NCI-H526 (cell line): ENCODE measurements around the gene DNAH17.

Experiments
- DNase-seq, 2 experiments: peaks; one replicate each; lab custom pipeline; 2025; lab: John Stamatoyannopoulos, UW

Gene DNAH17

DNA sequence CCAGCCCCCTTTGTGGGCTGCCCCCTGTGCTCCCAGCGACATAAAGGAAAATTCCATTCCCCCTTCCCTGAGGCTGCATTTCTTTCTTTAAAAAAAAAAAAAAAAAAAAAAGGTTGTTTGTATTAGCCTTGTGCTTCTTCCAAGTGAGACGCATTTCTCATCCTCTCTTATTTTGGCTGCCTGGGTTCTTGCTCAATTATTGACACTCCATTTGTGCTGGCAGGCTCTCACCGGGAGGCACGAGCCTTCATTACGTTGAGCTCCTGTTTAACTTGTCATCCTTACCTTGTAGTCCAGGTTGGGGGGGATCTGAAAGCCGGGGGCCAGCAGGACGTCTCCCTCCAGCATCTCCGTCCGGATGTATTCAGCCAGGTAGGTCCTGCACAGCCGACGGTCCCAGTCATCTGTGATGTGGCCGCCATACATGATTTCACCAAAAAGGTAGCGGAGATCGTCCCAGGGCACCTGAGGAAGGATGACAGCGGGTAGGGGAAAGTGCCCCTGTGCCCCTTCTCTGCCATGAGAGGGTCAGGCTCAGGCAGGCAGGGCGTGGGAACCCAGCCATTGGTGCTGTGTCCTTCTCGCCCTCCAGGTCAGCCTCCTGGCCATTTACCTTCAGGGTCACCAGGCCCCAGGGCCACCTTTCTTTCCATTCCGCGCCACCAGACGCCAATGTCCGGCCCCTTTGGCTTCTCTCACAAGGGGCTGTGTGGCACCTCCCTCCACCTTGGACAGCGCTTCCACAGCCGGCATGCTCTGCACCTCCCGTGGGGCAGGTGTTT is 148.2 kb downstream of the DNAH17 start:
- DNase-seq = no peak

DNA sequence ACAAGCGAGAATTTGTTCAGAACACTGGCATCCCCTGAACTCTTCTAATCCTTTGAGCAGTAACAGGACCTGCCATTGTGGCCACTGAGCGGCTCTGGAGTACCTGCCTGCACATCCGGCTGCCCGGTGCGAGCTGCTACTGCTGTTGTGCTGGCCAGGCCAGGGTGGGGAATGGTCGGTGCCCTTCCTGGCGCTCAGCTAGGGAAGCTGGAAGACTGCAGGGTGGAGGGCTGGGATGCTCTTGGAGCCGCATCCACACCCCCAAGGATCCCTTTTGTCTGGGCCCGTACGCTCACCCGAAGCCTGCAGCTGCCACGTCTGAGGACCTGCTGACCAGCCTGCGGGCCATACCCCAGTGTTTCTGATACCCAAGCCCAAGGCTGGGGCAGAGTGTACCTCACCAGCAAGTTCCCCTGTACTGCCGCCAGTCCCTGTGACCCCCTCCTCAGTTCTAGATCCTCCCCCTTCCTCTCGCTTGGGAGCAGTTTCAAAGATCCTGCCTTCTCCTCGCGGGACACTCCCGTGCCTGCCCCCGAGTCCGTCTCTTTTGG is 149.1 kb downstream of the DNAH17 start:
- DNase-seq = no peak

DNA sequence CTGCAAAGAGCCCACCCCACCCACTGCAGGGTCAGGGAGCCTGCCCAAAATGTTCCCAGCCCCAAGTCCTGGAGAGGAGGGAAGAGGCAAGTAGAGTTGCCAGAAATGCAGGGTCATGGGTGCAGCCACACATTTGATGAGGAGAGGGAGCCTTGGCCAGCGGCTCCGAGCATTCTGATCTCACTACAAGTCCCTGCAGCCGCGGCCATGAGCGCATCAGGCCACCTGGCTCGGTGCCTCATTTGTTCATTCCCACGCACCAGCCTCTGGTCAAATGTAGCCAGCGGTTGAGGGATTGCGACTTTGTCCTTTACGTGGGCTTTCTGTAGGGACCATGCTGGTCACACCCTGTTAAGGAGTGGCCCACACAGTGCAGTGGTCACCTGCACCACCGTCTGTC is 150.1 kb downstream of the DNAH17 start:
- DNase-seq = no peak

DNA sequence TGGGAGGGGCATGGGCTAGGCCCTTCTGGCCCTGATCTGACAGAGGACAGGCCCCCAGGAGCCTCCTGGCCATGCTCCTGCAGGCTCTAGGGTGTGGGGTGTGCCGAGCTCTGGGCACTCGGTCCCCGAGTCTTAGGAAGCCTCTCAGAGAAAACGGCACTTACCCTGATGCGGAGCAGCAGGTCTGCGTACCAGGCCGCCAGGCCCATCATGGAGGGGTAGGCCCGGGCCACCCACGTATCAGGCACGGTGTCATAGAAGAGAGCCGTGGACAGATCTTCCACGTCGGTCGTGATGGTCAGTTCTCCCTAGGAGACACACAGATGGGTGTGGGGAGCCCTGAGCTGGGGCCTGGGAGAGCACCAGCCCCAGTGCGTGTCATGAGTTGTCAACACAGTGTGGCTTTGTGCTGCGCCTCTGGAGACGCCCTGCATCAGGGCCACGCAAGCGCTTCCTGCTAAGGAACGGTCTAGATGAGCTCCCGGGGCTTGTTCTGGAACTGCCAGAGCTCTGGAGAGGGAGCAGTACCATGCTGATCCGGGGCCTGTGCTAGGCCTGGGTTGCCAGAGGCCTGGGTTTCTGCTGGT is 150.8 kb downstream of the DNAH17 start:
- no peak for DNase-seq

DNA sequence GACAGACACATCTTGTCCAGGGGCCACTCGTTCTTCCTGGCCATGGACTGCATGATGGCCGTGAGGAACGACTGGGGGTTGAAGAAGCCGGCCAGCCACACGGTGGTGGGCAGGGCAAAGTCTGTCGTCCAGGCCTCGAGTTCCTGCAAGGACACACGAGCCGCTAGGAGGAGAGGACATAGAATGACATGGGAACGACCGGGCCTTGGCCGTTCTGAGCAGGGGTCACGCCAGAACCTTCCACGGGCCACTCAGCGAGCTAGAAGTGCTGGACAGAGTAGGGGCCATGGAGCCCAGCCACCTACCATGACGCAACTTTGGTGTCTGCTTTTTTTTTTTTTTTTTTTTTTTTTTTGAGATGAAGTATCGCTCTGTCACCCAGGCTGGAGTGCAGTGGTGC is 151.8 kb downstream of the DNAH17 start:
- no peak for DNase-seq

DNA sequence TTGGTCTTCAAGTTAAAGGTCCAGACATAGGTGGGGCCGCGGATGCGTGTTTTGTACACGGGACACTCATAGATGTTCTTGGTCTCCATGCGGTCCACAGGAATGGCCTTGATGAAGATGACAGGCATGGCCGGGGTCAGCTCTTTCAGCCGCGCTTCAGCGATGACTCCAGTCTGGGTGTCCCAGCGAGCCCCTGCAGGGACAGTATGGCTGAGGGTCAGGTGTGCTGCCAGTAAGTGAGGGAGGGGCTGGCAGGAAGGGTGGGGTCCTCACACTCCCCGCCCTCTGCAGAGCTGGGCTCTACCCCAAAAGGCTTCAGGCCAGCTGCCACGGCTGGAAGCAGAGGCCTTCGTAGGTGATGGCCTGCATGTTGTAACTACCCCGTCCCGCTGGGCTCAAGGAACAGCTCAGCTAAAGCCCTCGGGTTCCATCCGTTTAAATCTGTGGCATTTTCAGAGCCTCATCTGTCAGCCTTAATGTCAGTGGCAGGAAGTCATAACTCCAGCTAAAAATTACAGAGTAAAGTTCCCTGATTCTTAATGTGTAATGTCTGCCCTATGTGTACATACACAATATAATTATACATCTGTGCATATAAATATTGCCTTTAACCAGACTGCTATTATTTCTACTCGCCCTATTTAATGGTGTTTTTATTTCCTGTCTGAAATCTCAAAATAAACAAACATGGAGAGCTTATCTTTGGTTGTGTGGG is 153.1 kb downstream of the DNAH17 start:
- DNase-seq = no peak

DNA sequence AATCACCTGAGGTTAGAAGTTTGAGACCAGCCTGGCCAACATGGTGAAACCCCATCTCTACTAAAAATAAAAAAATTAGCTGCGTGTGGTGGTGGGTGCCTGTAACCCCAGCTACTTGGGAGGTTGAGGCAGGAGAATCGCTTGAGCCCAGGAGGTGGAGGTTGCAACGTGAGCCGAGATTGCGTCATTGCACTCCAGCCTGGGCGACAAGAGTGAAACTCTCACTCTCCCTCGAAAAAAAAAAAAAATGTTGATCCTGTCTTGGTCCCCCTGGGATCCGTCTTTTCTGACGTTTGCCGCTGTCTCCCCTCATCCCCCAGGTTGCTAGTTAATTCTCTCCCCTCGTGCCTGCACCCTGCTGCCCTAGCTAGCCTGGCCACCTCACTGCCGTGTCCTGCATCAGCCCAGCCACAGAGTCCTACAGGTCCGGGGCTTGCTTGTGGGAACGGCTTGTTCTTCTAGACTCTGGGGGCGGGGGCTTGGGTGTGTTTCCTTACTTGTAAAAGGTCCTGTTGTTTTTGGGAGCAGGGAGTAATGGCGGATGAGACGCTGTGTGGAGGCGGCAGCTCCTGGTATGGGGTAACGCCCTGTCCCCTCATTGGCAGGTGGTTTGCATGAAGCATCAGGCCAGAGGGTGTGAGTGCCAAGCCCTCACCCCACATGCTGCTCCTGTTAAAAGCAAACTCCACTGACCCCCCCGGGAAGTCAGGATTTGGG is 154.2 kb downstream of the DNAH17 start:
- DNase-seq = no peak

DNA sequence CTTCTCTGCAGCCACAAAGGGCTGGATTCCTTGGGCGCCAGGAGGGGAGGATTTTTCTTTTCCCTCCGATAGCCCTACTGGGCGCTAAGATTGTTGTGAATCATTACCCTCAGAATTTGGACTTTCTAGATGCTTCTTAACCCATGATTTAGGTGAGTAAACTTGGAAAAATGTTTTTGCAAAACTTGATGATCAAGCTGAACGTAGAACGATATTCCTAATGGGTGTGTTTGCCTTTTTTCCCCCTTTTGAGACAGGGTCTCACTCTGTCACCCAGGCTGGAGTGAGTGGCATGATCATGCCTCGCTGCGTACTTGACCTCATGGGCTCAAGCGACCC is 155.0 kb downstream of the DNAH17 start:
- no peak for DNase-seq

DNA sequence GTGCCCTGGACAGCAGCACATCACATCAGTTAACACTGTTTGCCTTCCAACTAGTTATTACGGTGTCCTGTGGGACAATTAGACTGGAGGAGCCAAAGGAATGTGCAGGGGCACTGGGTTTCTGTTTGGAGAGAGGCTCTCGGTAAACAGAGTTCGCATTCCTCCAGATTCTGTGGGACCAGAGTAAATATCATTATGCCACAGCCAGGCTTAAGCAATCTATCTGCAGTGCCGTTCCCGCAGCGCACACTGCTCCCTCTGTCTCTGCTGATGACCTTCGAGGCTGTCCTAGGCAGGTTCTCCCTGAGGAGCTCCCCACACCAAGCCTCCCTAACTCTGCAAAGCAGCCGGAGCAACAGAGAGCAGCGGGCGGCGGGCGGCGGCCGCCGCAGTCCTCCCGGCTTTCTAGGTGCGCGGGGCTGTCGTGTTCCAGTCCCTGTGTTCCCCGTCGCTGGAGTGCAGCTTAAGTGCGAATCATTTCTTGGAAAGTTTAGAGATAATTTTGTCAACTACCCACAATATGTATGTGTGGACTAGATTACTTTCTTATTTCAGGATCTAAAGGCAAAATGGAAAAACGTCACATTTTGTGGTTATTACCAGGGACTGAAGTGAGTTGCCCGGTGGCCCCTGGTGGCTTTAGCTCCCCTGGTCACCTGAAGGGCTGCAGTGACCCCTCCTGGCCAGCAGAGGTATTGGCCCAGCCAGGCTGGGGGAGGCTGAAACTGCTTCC is 155.5 kb downstream of the DNAH17 start:
- peak; percentile 23 to 73 for DNase-seq

DNA sequence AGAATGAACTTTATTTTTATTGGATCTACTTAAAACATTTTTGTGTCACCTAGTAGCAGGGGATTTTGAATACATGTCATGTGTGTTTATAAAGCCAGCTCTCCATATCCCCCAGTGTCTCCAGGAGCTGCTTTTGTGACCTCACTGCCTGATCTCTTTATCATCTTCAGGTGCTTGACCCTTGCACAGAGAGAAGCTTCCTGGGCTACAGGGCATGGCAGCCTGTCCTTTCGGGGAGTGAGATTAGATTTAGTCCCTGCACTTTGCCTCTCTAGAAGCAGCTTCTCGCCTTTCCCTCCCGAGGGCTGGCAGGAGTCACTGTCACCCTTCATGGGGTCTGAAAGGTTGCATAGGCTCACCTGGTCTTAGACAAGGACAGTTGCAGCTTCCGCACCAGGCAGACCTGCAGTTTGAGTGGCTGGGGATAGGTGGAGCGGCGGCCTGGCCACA is 156.1 kb downstream of the DNAH17 start:
- DNase-seq = no peak

DNA sequence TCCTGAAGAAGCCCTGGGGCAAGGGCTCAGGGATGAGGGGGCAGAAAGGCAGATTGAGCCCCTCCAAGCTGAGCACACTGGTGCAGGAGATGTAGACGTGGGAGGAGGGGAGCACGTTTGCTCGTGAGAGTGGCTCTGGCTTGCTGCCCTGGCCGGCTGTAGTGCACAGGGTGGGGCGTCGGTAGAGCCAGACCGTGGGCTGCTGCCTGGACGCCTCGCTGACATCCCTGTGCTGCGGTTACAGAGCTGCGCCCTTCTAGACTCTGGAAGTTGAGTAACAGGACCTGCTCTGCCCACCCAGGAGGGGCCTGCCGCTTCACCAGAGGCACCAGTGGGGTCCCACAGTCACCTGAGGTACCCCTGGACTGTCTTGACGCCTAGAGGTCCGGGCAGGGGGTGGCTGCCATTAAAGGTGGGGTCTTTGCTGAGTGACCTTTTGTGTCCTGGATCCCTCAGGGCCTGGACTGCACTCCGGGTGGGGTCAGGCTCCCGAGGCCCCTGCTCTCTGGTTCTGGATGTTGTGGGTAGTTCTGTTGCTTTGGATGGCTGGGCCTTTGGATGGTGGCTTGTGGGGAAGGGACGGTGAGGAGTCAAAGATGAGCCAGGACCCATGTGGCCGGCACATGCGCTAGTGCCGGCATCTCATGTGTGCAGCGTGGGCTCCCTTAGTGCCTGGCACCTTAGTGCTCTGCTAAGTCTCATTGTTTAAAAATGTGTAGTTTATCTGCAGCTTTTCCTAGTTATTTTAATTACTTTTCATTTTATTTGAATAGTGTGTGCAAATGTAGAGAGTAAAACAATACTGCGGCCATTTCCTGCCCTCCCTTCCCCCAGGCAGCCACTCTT is 157.0 kb downstream of the DNAH17 start:
- DNase-seq = no peak

DNA sequence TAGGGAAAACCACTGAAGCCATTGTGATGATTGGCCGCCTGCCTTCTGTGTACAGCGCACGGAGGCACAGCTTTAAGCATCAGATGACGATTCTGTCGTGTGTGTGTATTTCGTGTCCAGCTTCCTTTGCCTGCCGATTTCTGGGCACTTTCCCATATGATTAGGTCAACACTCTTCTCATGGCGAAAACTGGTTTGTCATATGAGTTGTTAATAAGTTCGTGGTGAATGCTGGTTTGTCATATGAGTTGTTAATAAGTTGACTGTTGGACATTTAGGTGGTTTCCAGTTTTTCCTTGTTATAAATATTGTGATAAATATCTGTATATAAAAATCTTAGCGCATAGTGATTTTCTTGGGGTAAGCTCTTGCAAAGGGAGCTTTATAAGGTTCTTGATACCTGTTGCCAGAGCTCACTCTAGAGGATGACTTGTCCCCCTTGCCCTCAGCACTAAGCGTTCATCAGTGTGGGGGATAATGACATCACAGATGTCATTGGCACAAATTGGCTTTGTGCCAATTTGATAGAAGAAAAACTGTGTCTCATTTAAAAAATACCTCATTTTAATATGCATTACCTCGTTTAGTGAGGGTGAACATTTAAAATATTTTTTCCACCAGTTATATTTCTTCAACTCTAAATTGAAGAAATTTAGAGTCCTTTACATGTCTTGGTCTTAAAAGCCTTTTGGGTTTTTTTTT is 158.7 kb downstream of the DNAH17 start:
- DNase-seq = no peak

DNA sequence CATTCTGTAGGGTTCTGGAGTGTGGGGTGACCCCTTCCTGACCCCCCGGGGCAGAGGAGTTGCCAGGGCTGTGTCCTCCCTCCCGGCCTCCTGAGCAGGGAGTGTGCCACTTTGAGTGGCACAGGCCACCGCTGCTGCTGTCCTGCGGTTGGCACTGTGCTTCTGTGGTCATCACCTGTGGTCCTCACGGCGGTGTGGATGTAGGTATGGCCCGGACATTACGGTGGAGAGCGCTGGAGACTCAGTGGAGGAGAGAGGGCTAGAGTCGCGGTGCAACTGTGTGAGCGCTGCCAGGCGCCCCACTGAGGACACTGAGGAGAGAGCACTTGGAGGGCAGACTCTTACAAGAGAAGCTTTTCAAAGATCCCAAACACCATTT is 159.7 kb downstream of the DNAH17 start:
- DNase-seq = no peak

DNA sequence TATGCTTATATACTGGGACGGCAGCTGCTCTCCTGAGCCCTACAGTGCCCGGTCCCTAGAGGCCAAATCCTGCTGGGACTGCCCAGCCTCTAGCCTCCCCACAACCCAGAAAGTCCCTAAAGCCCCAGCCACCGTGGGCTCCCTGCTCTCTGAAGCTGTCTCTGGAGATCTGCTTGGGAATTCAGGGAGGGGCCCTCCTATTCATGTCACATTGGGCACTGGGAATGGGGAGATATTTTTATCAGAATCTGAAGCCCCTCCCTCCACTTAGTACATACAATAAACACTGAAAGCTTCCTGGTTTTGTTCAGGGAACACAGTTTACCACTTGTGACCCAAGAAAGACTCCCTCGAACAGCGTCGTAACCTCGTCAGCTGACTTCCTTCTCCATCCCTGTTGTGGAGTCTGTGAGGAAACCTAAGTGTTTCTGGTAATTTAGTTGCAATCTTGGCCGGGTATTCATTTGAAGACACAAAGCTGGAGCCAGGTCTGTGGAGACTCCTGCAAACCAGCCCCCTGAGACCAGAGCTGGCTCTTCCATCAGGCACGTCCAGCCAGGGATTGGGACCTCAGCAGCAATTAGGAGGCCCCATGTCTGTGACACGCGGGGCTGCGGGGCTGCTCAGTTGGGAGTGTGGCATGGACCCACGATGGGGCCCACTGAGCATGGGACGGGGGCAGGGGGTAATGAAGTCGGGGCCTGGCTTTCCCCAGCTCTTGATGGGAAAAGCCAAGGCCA is 160.2 kb downstream of the DNAH17 start:
- DNase-seq = no peak

DNA sequence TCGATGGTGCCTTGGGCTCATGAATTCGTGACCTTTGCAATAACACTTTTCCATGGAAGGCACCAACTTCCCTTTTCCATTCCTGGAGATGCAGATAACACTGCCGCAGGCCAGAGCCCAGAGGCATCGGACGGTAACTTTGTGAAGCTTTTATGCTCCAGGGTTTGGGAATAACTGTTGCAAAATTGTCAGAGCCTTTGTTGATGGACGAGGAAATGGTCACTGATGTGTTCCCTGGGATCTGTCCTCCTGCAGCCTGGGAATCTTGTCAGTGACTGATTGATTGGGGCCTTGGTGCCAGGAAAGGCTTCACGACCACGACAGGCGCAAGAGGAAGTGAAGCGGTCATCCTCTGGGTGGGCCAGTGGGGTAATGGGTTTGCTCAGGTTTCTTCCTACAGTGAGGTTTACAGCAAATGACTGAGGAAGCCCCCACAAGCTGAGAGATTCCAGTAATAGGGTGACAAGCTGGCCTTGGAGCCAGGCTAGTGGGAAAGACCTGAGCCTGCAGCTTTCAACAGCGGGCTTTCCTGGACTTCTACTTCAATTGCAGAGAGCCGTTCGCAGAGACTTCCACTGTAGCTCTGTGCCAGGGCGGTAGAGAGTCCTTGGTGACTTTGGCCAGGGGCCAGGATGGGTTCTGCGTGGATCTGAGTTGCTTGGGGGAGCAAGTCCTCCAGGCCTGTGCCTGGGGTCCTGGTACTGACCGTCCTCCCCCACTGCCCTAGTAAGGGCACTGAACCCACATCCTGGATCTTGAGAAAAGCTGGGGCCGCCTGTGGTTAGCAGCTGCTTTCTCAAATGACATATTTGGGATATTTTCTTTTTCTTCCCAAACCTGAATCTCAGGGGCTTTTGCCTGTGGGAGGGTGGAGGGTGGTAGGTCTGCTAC is 161.1 kb downstream of the DNAH17 start:
- DNase-seq = no peak

DNA sequence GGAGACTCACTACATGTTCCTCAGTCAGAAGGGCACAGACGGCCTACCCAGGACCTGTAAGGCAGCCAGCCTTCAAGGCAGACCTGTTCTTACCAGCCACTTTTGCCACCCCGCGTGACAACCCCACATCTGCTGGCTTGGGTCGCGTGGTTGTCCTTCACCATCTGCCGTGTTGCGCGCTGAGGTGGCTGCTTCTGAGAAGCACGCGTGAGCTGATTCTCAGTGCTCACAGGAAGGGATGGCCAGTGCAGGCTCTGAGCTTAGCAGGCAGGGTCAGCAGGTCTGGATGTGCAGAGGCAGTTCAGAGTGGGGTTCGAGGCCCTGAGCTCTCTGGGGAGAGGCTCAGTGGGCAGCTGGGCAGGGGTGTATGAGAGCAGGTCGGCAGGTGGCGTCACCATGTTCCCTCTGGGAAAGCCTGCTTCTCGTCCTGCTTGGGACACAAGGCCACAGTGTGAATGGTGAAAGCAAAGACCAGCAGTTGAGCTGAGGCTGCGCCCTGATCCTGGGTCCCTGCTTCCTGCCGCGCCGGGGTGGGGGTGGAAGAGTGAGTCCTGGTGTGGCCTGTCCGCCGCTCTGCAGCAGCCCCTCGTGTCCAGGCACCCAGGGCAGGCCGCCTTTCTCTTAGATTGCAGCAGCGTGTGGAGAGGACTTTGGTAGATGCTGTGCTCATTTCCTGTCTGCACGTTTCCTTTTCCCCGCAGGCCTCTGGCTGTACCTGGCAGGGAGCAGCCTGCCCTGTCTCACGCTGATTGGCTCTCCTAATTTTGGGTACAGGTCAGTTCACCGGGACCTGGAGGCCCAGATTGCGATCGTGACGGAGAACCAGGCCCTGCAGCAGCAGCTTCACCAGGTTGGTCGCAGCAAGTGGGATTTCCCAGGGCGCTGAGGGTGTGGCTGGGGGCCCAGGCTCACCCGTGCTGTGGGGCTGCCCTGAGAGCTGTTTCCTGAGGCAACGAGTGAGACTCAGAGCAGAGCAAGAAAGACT is 162.7 kb downstream of the DNAH17 start:
- DNase-seq = no peak

DNA sequence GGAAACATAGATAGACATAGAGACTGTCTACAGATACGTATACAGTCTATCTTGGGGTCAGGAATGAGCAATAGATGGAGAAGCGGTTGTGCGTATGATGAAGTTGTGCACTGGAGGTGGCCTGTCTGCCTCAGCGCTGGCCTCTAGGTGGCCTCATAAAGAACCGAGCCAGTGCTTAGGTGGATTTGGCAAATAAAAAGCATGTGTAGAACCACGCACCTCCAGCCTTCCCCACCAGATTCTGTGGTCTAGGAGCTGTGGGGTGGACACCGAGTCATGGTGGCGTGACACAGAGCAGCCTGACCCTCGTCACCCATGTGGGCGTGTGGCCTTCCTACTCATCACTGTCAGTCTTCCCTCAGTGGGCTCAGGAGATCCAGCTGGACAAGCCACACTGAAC is 164.8 kb downstream of the DNAH17 start:
- DNase-seq = peak in 1 of 2 experiments; percentile 14
